GM12878 (cell line): Measurements from ENCODE around the gene GNPTG. TPM values are rescaled to one million over a fixed set of nuclear protein-coding genes. Genes with fewer than 3 reads are reported as not detected.

Source experiments
- ATAC-seq: fragments of 200-7000 bp; cut with Tn5 transposase; 3 replicates; pipeline ENCODE4 v1.9.1; 2020; ENCODE audit warnings: mild to moderate bottlenecking, moderate library complexity
- BruUV-seq: library from RNA; stranded (reverse); fragments of 400-500 nt; replicated peaks from 2 replicates; lab custom pipeline; 2021; lab: Mats Ljungman, UMichigan
- CTCF ChIA-PET: fragments of 300-600 bp; sonication (Branson Sonifier 250); formaldehyde crosslinking; extraction: SDS; loops from one replicate; lab custom pipeline; 2021; ENCODE audit warnings: inconsistent platforms; lab: Yijun Ruan, JAX
- POLR2A ChIA-PET: fragments of 350-600 bp; formaldehyde crosslinking; extraction: SDS; loops from one replicate; lab custom pipeline; 2021; ENCODE audit warnings: inconsistent platforms; lab: Charles Lee
- RAD21 ChIA-PET: fragments of 300-600 bp; sonication (Branson Sonifier 250); formaldehyde crosslinking; loops from one replicate; lab custom pipeline; 2023; ENCODE audit warnings: antibody characterized with exemption; ENCODE audit not compliant: unreplicated experiment; lab: Charles Lee
- SMC1A ChIA-PET: fragments of 300-600 bp; sonication (Branson Sonifier 250); formaldehyde crosslinking; loops from one replicate; lab custom pipeline; 2023; ENCODE audit not compliant: unreplicated experiment, uncharacterized antibody; lab: Charles Lee
- DNase-seq: peaks from one replicate; pipeline ENCODE4 v3.0.0-alpha.2; 2011; ENCODE audit warnings: low read depth, low spot score
- FAIRE-seq: peaks from 3 replicates; lab custom pipeline; 2011; peaks lifted over from hg19 to GRCh38; lab: Jason Lieb, UNC
- H2AFZ ChIP-seq: 2 replicates; pipeline ENCODE4 v1.6.0; 2011; ENCODE audit warnings: low read depth, low read length, control low read depth; ENCODE audit not compliant: control insufficient read depth
- H3K27ac ChIP-seq: 2 replicates; pipeline ENCODE4 v1.5.1; 2011; ENCODE audit warnings: control low read depth; ENCODE audit not compliant: control insufficient read depth, insufficient read depth
- H3K27me3 ChIP-seq, 2 experiments: replicated peaks in 1 of 2; 2 replicates each; pipeline versions ENCODE4 v1.6.0 to v1.6.1; 2011; ENCODE audit warnings: low read length in 1 of 2; ENCODE audit not compliant: control insufficient read depth in 2 of 2, insufficient read depth in 2 of 2
- H3K36me3 ChIP-seq, 2 experiments: 2 replicates each; pipeline ENCODE4 v1.5.1; 2011; ENCODE audit warnings: low read length in 1 of 2; ENCODE audit not compliant: control insufficient read depth in 2 of 2, insufficient read depth in 2 of 2
- H3K4me1 ChIP-seq: 2 replicates; pipeline ENCODE4 v1.6.1; 2011; ENCODE audit warnings: mild to moderate bottlenecking, low read length, moderate library complexity, mixed read lengths; ENCODE audit not compliant: control insufficient read depth, insufficient read depth
- H3K4me2 ChIP-seq: 2 replicates; pipeline ENCODE4 v1.6.0; 2011; ENCODE audit warnings: control low read depth; ENCODE audit not compliant: control insufficient read depth, insufficient read depth
- H3K4me3 ChIP-seq: fragments of 200-600 bp; sonication (generic); 2 replicates; pipeline ENCODE4 v1.5.1; 2016
- H3K79me2 ChIP-seq: 2 replicates; pipeline ENCODE4 v1.6.0; 2011; ENCODE audit warnings: low read length; ENCODE audit not compliant: control insufficient read depth, insufficient read depth
- H3K9ac ChIP-seq: 2 replicates; pipeline ENCODE4 v1.8.0; 2011; ENCODE audit warnings: low read length, control low read depth, mixed read lengths; ENCODE audit not compliant: control insufficient read depth, insufficient read depth
- H3K9me3 ChIP-seq: replicated peaks from 3 replicates; pipeline ENCODE4 v1.5.1; 2011; ENCODE audit warnings: mild to moderate bottlenecking, low read length; ENCODE audit not compliant: control insufficient read depth, insufficient read depth
- H4K20me1 ChIP-seq: 2 replicates; pipeline ENCODE4 v1.6.0; 2011; ENCODE audit not compliant: control insufficient read depth, insufficient read depth
- CBFB ChIP-seq: IDR thresholded peaks from 2 replicates; pipeline ENCODE4 v1.6.1; 2016; ENCODE audit warnings: antibody characterized with exemption, low read depth
- POLR2A ChIP-seq: IDR thresholded peaks from 2 replicates; pipeline ENCODE4 v1.6.1; 2011; ENCODE audit warnings: low read depth, mild to moderate bottlenecking, low read length
- POLR2AphosphoS5 ChIP-seq: IDR thresholded peaks from 2 replicates; pipeline ENCODE4 v1.6.1; 2011; ENCODE audit warnings: mild to moderate bottlenecking, low read length, inconsistent platforms
- ZSCAN29 ChIP-seq: fragments of 450-650 bp; IDR thresholded peaks from 2 replicates; pipeline ENCODE4 v1.6.1; 2017; ENCODE audit warnings: mild to moderate bottlenecking, moderate library complexity
- WGBS: methylation state at CpG from one replicate; pipeline ENCODE4 v1.1.6; 2016; ENCODE audit warnings: low lambda C conversion rate; ENCODE audit not compliant: insufficient replicate concordance, insufficient coverage; ENCODE audit errors: missing lambda C conversion rate; 5-methylcytosine and 5-hydroxymethylcytosine counted together
- in situ Hi-C: fragments of 300-500 bp; cut with MboI; formaldehyde crosslinking; loops from 9 replicates; pipeline ENCODE4 v1.14.3; 2018; ENCODE audit warnings: mixed read lengths
- intact Hi-C: fragments of 100-400 bp; cut with micrococcal nuclease; formaldehyde crosslinking; loops from one replicate; pipeline ENCODE4 v1.14.2; 2022; ENCODE audit not compliant: unreplicated experiment
- polyA plus RNA-seq, 11 experiments: library from polyadenylated mRNA; depleted of rRNA in 4 of 11; unstranded in 6 of 11; stranded (reverse) in 5 of 11; fragments of >200 nt; fragmentation: Nextera tagmentation in 4 of 11; fragmentation: Illumina TruSeq in 1 of 11; extraction: Ambion mirVana in 4 of 11; extraction: Trizol in 1 of 11; gene quantifications; 1 replicate in 1 of 11; 2 replicates in 10 of 11; pipeline versions ENCODE4 v1.2.1 to v1.2.3, GENCODE V29; 2011 to 2016; ENCODE audit warnings: inconsistent platforms in 2 of 11, missing spikeins in 2 of 11, low read depth in 1 of 11
- total RNA-seq, 4 experiments: library from RNA; depleted of rRNA in 3 of 4; stranded (reverse); fragments of >200 nt in 3 of 4; fragmentation: Illumina TruSeq in 1 of 4; extraction: Trizol in 1 of 4; gene quantifications; 2 replicates each; pipeline versions ENCODE4 v1.2.1 to v1.2.3, GENCODE V29; 2013 to 2021

GNPTG gene
- total and polyA plus RNA-seq, 10 of the 15 experiments (the other 5 are each of a cell fraction or from before 2014, with no cell fraction given): 0.80 to 32.6 (median 20.9) TPM

- WGBS: 82% methylated on average over 9 of the region's 9 CpGs
- POLR2A ChIA-PET: no interaction called here
- no peak for FAIRE-seq
These were observed 33.5 kb upstream of the GNPTG start for GRCh38 chr16:1318268-1318545.

GRCh38 chr16:1319041-1319440 lies 32.7 kb upstream of the GNPTG start:
- H3K27ac ChIP-seq: no peak overlapping the region
- no peak overlapping the region for H2AFZ ChIP-seq
- BruUV-seq: no TSS peak
- no peaks in the 10 kb centered on the region for H3K27me3 ChIP-seq
- peaks cover 11% of the 10 kb centered on the region for H3K79me2 ChIP-seq
- peaks cover 40 to 67% of the 10 kb centered on the region in 2 experiments for H3K36me3 ChIP-seq
- no peak overlapping the region for H3K4me3 ChIP-seq
- ChIA-PET POLR2A (no interaction called here), SMC1A (no interaction called here), CTCF (no interaction called here), RAD21 (interaction anchor here (0.6 kb wide), 1 partner anchor 428 kb away, joined by 6 read pairs; no protein-coding TSS in a partner anchor)
- H3K9me3 ChIP-seq: no peaks in the 10 kb centered on the region
- TF ChIP-seq ZSCAN29 (no peak), POLR2AphosphoS5 (peak; percentile 70; the same call in 1 of the 2 replicates), POLR2A (peak; percentile 81)
- ATAC-seq: no peak
- H3K4me1 ChIP-seq: no peaks in the 10 kb centered on the region
- H4K20me1 ChIP-seq: 0 out of 2 replicates have a peak, but pooled peaks cover 5% of the 10 kb centered on the region
- no peak overlapping the region for H3K9ac ChIP-seq
- WGBS: 95% methylated on average over 33 of the region's 33 CpGs
- in situ Hi-C loops (no loop called here), intact Hi-C loops (no loop called here)
- DNase-seq: no peak
- no peak for FAIRE-seq
- H3K4me2 ChIP-seq: no peak overlapping the region

More at GRCh38 chr16:1318268-1318545, 33.5 kb upstream of the GNPTG start:
- H3K9me3 ChIP-seq: no peaks in the 10 kb centered on the region
- no peak overlapping the region for H3K27ac ChIP-seq
- H3K27me3 ChIP-seq: no peaks in the 10 kb centered on the region
- ChIA-PET CTCF (no interaction called here), RAD21 (no interaction called here), SMC1A (no interaction called here)
- in situ Hi-C loops: no loop called here
- no peak overlapping the region for H3K9ac ChIP-seq
- intact Hi-C loops: no loop called here
- ATAC-seq (no peak), DNase-seq (no peak)
- no peak overlapping the region for H3K4me2 ChIP-seq
- peaks cover 18% of the 10 kb centered on the region for H3K79me2 ChIP-seq
- H3K4me1 ChIP-seq: no peaks in the 10 kb centered on the region
- BruUV-seq: no TSS peak
- H3K4me3 ChIP-seq: no peak overlapping the region
- H2AFZ ChIP-seq: no peak overlapping the region
- peaks cover 10% of the 10 kb centered on the region; the same call in 1 of the 2 replicates for H4K20me1 ChIP-seq
- peaks cover 40 to 67% of the 10 kb centered on the region in 2 experiments for H3K36me3 ChIP-seq
- TF ChIP-seq CBFB (no peak), POLR2AphosphoS5 (0 out of 2 replicates have a peak, but pooled peaks have one; percentile 61)
